Stimulated activated CD8-positive, alpha-beta memory T cell treated with anti-CD3 and anti-CD28 coated beads, Interleukin-4, amount 100 ng/mL, for 4 hours (primary cell): ENCODE results near the gene CYP2W1.
"Not testable (repeated sequence)": the region's sequence is repeated elsewhere in the genome, so short reads cannot be mapped to it uniquely, and the experiment has no call there.

ENCODE experiments used
- DNase-seq, 2 donors: peaks; one replicate each; pipeline ENCODE4 v3.0.0-alpha.2; 2020; ENCODE audit warnings: low read depth in 2 of 2, low spot score in 1 of 2

Gene CYP2W1

GRCh38 chr7:951881-952547 is 31.0 kb upstream of the CYP2W1 start:
- no peak for DNase-seq

GRCh38 chr7:952548-953441 is 30.2 kb upstream of the CYP2W1 start:
- no peak for DNase-seq

- no peak for DNase-seq
These were observed 29.2 kb upstream of the CYP2W1 start for GRCh38 chr7:953547-954327.

GRCh38 chr7:954330-955238 is 28.4 kb upstream of the CYP2W1 start, which contains the start of gene ADAP1:
ADAP1 (minus strand) TSS chr7:954680; CDS start chr7:954477, 203 bp downstream.
- DNase-seq: no peak

DNA sequence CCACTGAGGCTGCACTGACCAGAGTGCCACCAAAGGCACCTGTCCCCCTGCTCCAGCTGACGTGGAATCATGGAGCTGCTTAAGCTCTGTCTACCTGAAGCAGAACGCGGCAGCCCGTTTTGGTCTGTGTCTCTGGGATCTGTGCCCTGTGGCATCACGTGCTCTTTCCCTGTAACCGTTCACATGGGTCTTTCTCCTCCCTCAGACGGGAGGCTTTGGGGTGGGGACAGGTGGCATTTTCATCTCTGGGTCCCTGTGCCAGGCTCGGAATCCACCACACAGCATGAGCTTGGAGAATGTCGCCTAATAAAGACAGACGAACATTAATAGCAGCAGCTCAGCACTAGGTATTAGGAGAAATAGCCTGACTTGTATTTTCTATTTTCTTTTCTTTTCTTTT is 26.9 kb upstream of the CYP2W1 start:
- no peak for DNase-seq

- no peak for DNase-seq
These were observed 25.4 kb upstream of the CYP2W1 start for GRCh38 chr7:957418-958220.

- no peak for DNase-seq
These were observed 24.5 kb upstream of the CYP2W1 start for GRCh38 chr7:958221-959200.

GRCh38 chr7:959271-959670 is 23.7 kb upstream of the CYP2W1 start:
- DNase-seq: no peak

GRCh38 chr7:959740-960139 is 23.2 kb upstream of the CYP2W1 start:
- DNase-seq: not testable (repeated sequence)

DNA sequence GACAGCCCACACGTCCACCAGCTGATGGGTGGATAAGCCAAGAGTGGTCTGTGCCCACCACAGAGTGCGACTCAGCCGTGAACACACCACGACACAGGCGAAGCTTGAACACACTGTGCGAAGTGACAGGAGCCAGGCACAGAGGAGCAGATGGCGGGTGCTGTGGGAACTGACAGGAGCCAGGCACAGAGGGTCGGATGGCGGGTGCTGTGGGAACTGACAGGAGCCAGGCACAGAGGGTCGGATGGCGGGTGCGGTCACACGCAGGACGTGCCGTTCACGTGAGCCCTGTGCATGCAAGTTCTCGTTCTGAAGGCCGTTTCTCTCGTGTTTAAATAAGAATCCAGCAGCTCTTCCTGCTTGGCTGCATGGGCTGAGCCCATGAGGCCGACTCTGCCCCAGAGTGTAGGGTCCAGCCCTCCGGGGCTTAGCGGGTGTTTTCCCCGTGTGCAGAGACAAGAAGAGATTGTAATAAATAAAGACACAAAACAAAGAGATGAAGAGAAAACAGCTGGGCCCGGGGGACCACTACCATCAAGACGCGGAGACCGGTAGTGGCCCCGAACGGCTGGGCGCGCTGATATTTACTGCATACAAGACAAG is 22.6 kb upstream of the CYP2W1 start:
- DNase-seq: no peak

- not testable (repeated sequence) for DNase-seq
These were observed 22.0 kb upstream of the CYP2W1 start for GRCh38 chr7:960972-961371.

GRCh38 chr7:961546-962400 is 21.2 kb upstream of the CYP2W1 start:
- no peak for DNase-seq

GRCh38 chr7:962401-963081 is 20.4 kb upstream of the CYP2W1 start:
- no peak for DNase-seq

GRCh38 chr7:963236-964078 is 19.5 kb upstream of the CYP2W1 start:
- DNase-seq: no peak

- DNase-seq: no peak
These were observed 18.4 kb upstream of the CYP2W1 start for GRCh38 chr7:964401-965231.
